ENCODE measurements around the gene PCDHAC1. TPM values are rescaled to one million over a fixed set of nuclear protein-coding genes. Genes with fewer than 3 reads are reported as not detected.

The PCDHAC1 gene
- total and polyA plus RNA-seq, 8 donors: 0.03 to 0.55 (median 0.15) TPM; not detected in 5

DNA sequence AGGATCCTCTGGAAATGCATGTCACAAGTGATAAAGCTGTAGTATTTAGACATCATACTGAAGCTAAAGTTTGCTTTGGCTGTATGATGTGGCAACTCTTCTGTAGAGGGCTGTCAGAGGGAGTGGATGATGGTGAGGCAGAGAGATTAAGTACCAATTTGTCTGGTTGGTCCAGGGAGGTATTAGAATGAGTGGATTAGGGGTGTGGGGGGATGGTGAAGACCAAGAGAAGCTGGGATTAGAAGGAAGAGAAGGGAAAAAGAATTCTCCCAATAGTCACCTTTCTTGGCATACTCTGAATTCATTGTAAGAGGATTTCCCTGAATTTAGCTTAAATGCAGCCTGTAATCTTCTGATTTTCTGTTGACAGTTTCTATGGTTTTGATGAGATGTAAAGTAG, 43.8 kb downstream of the PCDHAC1 start:
- peaks cover 0 to 25% (median 10%) of the 10 kb centered on the region in 3 donors for H3K27me3 ChIP-seq
- H3K27ac ChIP-seq: no peak overlapping the region
- TF ChIP-seq EP300 (IDR thresholded peaks at IDR 0.05) (no peak), POLR2A (IDR thresholded peaks at IDR 0.05) (no peak), POLR2AphosphoS5 (IDR thresholded peaks at IDR 0.05) (no peak)
- TF ChIP-seq, protein P1, sequence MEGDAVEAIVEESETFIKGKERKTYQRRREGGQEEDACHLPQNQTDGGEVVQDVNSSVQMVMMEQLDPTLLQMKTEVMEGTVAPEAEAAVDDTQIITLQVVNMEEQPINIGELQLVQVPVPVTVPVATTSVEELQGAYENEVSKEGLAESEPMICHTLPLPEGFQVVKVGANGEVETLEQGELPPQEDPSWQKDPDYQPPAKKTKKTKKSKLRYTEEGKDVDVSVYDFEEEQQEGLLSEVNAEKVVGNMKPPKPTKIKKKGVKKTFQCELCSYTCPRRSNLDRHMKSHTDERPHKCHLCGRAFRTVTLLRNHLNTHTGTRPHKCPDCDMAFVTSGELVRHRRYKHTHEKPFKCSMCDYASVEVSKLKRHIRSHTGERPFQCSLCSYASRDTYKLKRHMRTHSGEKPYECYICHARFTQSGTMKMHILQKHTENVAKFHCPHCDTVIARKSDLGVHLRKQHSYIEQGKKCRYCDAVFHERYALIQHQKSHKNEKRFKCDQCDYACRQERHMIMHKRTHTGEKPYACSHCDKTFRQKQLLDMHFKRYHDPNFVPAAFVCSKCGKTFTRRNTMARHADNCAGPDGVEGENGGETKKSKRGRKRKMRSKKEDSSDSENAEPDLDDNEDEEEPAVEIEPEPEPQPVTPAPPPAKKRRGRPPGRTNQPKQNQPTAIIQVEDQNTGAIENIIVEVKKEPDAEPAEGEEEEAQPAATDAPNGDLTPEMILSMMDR (IDR thresholded peaks at IDR 0.05): no peak
- no peak for DNase-seq
- no peaks in the 10 kb centered on the region for H3K9me3 ChIP-seq
- H3K36me3 ChIP-seq: no peaks in the 10 kb centered on the region
- H3K4me3 ChIP-seq: no peak overlapping the region
- H3K4me1 ChIP-seq: peaks cover 5 to 24% (median 18%) of the 10 kb centered on the region in 4 donors
- intact Hi-C loops (cut with DNase I; ENCODE audit: low total_unique reads): no loop called here

DNA sequence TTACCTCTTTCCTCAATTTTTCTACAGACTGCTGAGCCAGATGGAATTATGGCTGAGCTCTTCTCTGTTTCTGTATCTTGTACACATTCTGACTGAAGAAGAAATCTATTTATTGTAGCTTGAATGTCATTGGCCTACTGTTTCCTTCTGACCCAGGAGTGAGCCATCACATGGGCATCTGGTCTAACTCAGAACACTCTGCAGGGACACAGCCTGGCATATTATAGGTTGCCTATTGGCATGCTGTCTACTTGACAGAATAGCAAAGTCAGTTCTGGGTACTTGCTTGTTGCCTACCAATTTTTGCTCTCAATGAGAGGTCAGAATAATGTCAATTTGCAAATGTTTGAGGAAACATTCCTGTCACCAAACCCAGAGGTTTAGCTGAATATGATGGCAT, 47.5 kb downstream of the PCDHAC1 start:
- intact Hi-C loops (cut with DNase I; ENCODE audit: low total_unique reads): no loop called here
- DNase-seq: peak in 1 of 2 donors; percentile 9
- Histone ChIP-seq H3K36me3 (no peaks in the 10 kb centered on the region), H3K4me3 (no peak overlapping the region), H3K27ac (no peak overlapping the region), H3K27me3 (no peaks in the 10 kb centered on the region), H3K9me3 (no peaks in the 10 kb centered on the region), H3K4me1 (no peaks in the 10 kb centered on the region)
- no peak for TF ChIP-seq EP300 (IDR thresholded peaks at IDR 0.05)
- TF ChIP-seq, protein P1 (IDR thresholded peaks at IDR 0.05): no peak
- no peak for TF ChIP-seq POLR2AphosphoS5 (IDR thresholded peaks at IDR 0.05)
- TF ChIP-seq POLR2A (IDR thresholded peaks at IDR 0.05): no peak

DNA sequence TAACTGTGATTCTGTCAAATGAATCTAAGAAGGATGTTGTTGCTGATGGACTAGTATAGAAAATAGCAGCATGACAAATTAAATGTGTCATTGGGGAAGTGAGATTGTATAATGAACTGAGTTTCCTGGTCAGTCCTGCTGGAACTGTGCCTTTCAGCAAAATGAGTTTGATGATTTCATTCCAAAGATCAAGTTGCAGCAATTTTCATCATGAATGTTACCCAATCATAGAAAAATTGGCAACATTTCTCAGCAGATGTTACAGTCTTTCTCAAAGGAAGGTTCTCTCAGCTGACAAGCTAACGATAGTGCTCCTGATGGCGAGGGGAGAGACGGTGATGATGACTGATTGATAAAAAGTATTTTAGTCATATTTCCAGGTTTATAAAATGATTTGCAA, 50.9 kb downstream of the PCDHAC1 start:
- no peak for TF ChIP-seq POLR2AphosphoS5 (IDR thresholded peaks at IDR 0.05)
- no peak for TF ChIP-seq EP300 (IDR thresholded peaks at IDR 0.05)
- TF ChIP-seq POLR2A (IDR thresholded peaks at IDR 0.05): no peak
- TF ChIP-seq, protein P1 (IDR thresholded peaks at IDR 0.05): no peak
- intact Hi-C loops (cut with DNase I; ENCODE audit: low total_unique reads): no loop called here
- no peaks in the 10 kb centered on the region for H3K4me1 ChIP-seq
- H3K4me3 ChIP-seq: no peak overlapping the region
- no peaks in the 10 kb centered on the region for H3K27me3 ChIP-seq
- DNase-seq: peak in 1 of 2 donors; percentile 37
- no peaks in the 10 kb centered on the region for H3K9me3 ChIP-seq
- no peaks in the 10 kb centered on the region for H3K36me3 ChIP-seq
- 66 to 82% (median 77%) methylated on average over 3 of the region's 3 CpGs for WGBS, 5 donors
- H3K27ac ChIP-seq: no peak overlapping the region

DNA sequence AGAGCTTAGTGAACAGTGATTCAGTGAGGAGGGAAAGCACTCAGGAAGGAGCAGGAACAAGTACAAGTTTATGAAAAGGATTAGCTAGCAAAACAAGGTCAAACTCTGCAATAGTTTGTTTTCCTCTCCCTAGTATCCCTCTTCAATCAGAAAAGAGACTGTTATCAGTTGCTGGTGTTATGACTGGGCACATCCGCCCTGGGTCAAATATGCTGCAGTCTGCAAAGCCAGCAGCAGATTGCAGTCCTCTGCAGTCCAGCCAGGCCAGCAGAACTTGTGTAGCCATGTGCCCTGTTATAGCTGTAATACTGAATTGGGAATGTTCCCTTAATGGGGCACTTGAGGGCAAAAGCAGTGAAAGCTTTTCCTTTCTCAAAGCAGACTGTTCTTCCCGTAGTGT, 52.2 kb downstream of the PCDHAC1 start:
- 47 to 59% (median 53%) methylated on average over 2 of the region's 2 CpGs for WGBS, 5 donors
- Histone ChIP-seq H3K9me3 (no peaks in the 10 kb centered on the region), H3K27ac (no peak overlapping the region), H3K4me3 (no peak overlapping the region), H3K4me1 (no peaks in the 10 kb centered on the region), H3K27me3 (no peaks in the 10 kb centered on the region), H3K36me3 (no peaks in the 10 kb centered on the region)
- DNase-seq: no peak
- intact Hi-C loops (cut with DNase I; ENCODE audit: low total_unique reads): no loop called here
- TF ChIP-seq POLR2AphosphoS5 (IDR thresholded peaks at IDR 0.05): no peak
- no peak for TF ChIP-seq POLR2A (IDR thresholded peaks at IDR 0.05)
- TF ChIP-seq, protein P1 (IDR thresholded peaks at IDR 0.05): no peak
- TF ChIP-seq EP300 (IDR thresholded peaks at IDR 0.05): no peak
